HG03575 (cell line): Measurements from ENCODE around the gene NUTM2G.
"Not testable (repeated sequence)": the region's sequence is repeated elsewhere in the genome, so short reads cannot be mapped to it uniquely, and the experiment has no call there.

ENCODE experiments used
- ATAC-seq: cut with Tn5 transposase; IDR thresholded peaks from one replicate; pipeline ENCODE4 v1.9.1; 2021; ENCODE audit not compliant: unreplicated experiment, insufficient number of reproducible peaks, low FRiP score; ENCODE audit errors: extremely low read depth

Gene NUTM2G

GRCh38 chr9:96938957-96939665 is 10.5 kb downstream of the NUTM2G start:
- ATAC-seq: not testable (repeated sequence)

- ATAC-seq: not testable (repeated sequence)
Measured at GRCh38 chr9:96940982-96941381, 12.3 kb downstream of the NUTM2G start.

GRCh38 chr9:96941628-96942027 is 13.0 kb downstream of the NUTM2G start:
- not testable (repeated sequence) for ATAC-seq

- ATAC-seq: not testable (repeated sequence)
Measured at GRCh38 chr9:96942181-96942580, 13.5 kb downstream of the NUTM2G start.

GRCh38 chr9:96949346-96949745 is 20.7 kb downstream of the NUTM2G start:
- not testable (repeated sequence) for ATAC-seq

- not testable (repeated sequence) for ATAC-seq
Measured at GRCh38 chr9:96950539-96950938, 21.9 kb downstream of the NUTM2G start.

- not testable (repeated sequence) for ATAC-seq
Measured at GRCh38 chr9:96967591-96967990, 38.9 kb downstream of the NUTM2G start.

- ATAC-seq: not testable (repeated sequence)
Measured at GRCh38 chr9:96972552-96972951, 43.9 kb downstream of the NUTM2G start.

GRCh38 chr9:96974037-96974436 is 45.4 kb downstream of the NUTM2G start:
- ATAC-seq: not testable (repeated sequence)

GRCh38 chr9:96983496-96984122 is 55.0 kb downstream of the NUTM2G start:
- not testable (repeated sequence) for ATAC-seq

- ATAC-seq: not testable (repeated sequence)
Measured at GRCh38 chr9:96984139-96984538, 55.5 kb downstream of the NUTM2G start.

GRCh38 chr9:96984887-96985286 is 56.2 kb downstream of the NUTM2G start:
- not testable (repeated sequence) for ATAC-seq
